Inferior parietal cortex (tissue), 1 donor: ENCODE data around the gene TTC28.

ENCODE experiments used
- DNase-seq: peaks from one replicate; pipeline ENCODE4 v3.0.0-alpha.2; 2016; ENCODE audit errors: extremely low spot score

The TTC28 gene

GRCh38 chr22:28357193-28357592, 322.4 kb downstream of the TTC28 start:
- no peak for DNase-seq

- no peak for DNase-seq
Observed at GRCh38 chr22:28351476-28351875, 328.2 kb downstream of the TTC28 start.

- no peak for DNase-seq
Observed at GRCh38 chr22:28348613-28349609, 330.7 kb downstream of the TTC28 start.

- no peak for DNase-seq
Observed at GRCh38 chr22:28346308-28346707, 333.3 kb downstream of the TTC28 start.

GRCh38 chr22:28344918-28345703, 334.5 kb downstream of the TTC28 start:
- DNase-seq, result no peak

- DNase-seq, result no peak
Observed at GRCh38 chr22:28341001-28341400, 338.6 kb downstream of the TTC28 start.

- DNase-seq, result no peak
Observed at GRCh38 chr22:28333088-28333487, 346.6 kb downstream of the TTC28 start.

- DNase-seq, result no peak
Observed at GRCh38 chr22:28332410-28332809, 347.2 kb downstream of the TTC28 start.

- DNase-seq, result no peak
Observed at GRCh38 chr22:28331695-28332094, 347.9 kb downstream of the TTC28 start.

- no peak for DNase-seq
Observed at GRCh38 chr22:28329186-28330073, 350.2 kb downstream of the TTC28 start.

GRCh38 chr22:28328756-28329155, 350.9 kb downstream of the TTC28 start:
- DNase-seq, result no peak

- DNase-seq, result no peak
Observed at GRCh38 chr22:28316014-28316413, 363.6 kb downstream of the TTC28 start.

GRCh38 chr22:28314959-28315358, 364.7 kb downstream of the TTC28 start:
- no peak for DNase-seq

- DNase-seq, result no peak
Observed at GRCh38 chr22:28310299-28310698, 369.3 kb downstream of the TTC28 start.

GRCh38 chr22:28299753-28300152, 379.9 kb downstream of the TTC28 start:
- DNase-seq, result no peak

- DNase-seq, result no peak
Observed at GRCh38 chr22:28299309-28299708, 380.3 kb downstream of the TTC28 start.

- DNase-seq, result peak; percentile 54
Observed at GRCh38 chr22:28297504-28297903, 382.1 kb downstream of the TTC28 start.

- no peak for DNase-seq
Observed at GRCh38 chr22:28296452-28296851, 383.2 kb downstream of the TTC28 start.

- DNase-seq, result no peak
Observed at GRCh38 chr22:28283068-28283654, 396.5 kb downstream of the TTC28 start.

GRCh38 chr22:28282405-28283067, 397.1 kb downstream of the TTC28 start:
- no peak for DNase-seq

GRCh38 chr22:28279888-28280287, 399.8 kb downstream of the TTC28 start:
- no peak for DNase-seq
